ENCODE measurements around the gene CCDC92B.

- TF ChIP-seq, protein P1, sequence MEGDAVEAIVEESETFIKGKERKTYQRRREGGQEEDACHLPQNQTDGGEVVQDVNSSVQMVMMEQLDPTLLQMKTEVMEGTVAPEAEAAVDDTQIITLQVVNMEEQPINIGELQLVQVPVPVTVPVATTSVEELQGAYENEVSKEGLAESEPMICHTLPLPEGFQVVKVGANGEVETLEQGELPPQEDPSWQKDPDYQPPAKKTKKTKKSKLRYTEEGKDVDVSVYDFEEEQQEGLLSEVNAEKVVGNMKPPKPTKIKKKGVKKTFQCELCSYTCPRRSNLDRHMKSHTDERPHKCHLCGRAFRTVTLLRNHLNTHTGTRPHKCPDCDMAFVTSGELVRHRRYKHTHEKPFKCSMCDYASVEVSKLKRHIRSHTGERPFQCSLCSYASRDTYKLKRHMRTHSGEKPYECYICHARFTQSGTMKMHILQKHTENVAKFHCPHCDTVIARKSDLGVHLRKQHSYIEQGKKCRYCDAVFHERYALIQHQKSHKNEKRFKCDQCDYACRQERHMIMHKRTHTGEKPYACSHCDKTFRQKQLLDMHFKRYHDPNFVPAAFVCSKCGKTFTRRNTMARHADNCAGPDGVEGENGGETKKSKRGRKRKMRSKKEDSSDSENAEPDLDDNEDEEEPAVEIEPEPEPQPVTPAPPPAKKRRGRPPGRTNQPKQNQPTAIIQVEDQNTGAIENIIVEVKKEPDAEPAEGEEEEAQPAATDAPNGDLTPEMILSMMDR (IDR thresholded peaks at IDR 0.05): no peak
- TF ChIP-seq POLR2A (IDR thresholded peaks at IDR 0.05): no peak
Measured at GRCh38 chr17:2780256-2780655, 30.8 kb upstream of the CCDC92B start.
